ENCODE data around the gene ADAM17.
"Not testable (repeated sequence)": the region's sequence is repeated elsewhere in the genome, so short reads cannot be mapped to it uniquely, and the experiment has no call there.

Gene ADAM17

GRCh38 chr2:9599430-9599829, 43.8 kb upstream of the ADAM17 start:
- H3K79me2 ChIP-seq (ENCODE audit: control insufficient read depth, low read length) = peaks cover 98% of the 10 kb centered on the region
- no peaks in the 10 kb centered on the region for H3K9me2 ChIP-seq (replicated peaks; ENCODE audit: control insufficient read depth, low read length)
- peaks cover 41% of the 10 kb centered on the region for H3K36me3 ChIP-seq (ENCODE audit: control insufficient read depth, low read length)
- no peaks in the 10 kb centered on the region for H3K27me3 ChIP-seq (ENCODE audit: control insufficient read depth, low read length)
- peaks cover 25% of the 10 kb centered on the region for H3K4me1 ChIP-seq (ENCODE audit: control insufficient read depth, low read length)
- no peak overlapping the region for H3K4me2 ChIP-seq (ENCODE audit: low read length)
- no peak for TF ChIP-seq EZH2phosphoT487 (IDR thresholded peaks at IDR 0.05; ENCODE audit: borderline replicate concordance, low read length)
- TF ChIP-seq CTCF (IDR thresholded peaks at IDR 0.05; ENCODE audit: low read depth, low read length, poor library complexity, severe bottlenecking) = no peak
- H3K9me3 ChIP-seq (ENCODE audit: control insufficient read depth, insufficient read depth, low read length) = no peaks in the 10 kb centered on the region
- peaks cover 11% of the 10 kb centered on the region; the same call in 1 of the 2 replicates for H4K20me1 ChIP-seq (ENCODE audit: control insufficient read depth, insufficient read depth, low read depth, low read length)
- H3F3A ChIP-seq (ENCODE audit: control insufficient read depth, insufficient read depth) = 0 out of 2 replicates have a peak, but pooled peaks cover 8% of the 10 kb centered on the region
- H3K27ac ChIP-seq (ENCODE audit: low read depth, low read length) = no peak overlapping the region
- no peak overlapping the region for H3K4me3 ChIP-seq (ENCODE audit: low read length)

- TF ChIP-seq EZH2phosphoT487 (IDR thresholded peaks at IDR 0.05; ENCODE audit: borderline replicate concordance, low read length) (no peak), CTCF (IDR thresholded peaks at IDR 0.05; ENCODE audit: low read depth, low read length, poor library complexity, severe bottlenecking) (no peak)
Measured at GRCh38 chr2:9596621-9597311, 41.1 kb upstream of the ADAM17 start.

GRCh38 chr2:9595746-9596145, 40.1 kb upstream of the ADAM17 start:
- Histone ChIP-seq H3F3A (ENCODE audit: control insufficient read depth, insufficient read depth) (0 out of 2 replicates have a peak, but pooled peaks cover 8% of the 10 kb centered on the region), H3K27ac (ENCODE audit: low read depth, low read length) (no peak overlapping the region)

More at GRCh38 chr2:9596621-9597311, 41.1 kb upstream of the ADAM17 start:
- no peak overlapping the region for H3K27ac ChIP-seq (ENCODE audit: low read depth, low read length)
- no peak overlapping the region for H3K4me3 ChIP-seq (ENCODE audit: low read length)
- H3K36me3 ChIP-seq (ENCODE audit: control insufficient read depth, low read length) = peaks cover 48% of the 10 kb centered on the region
- peaks cover 11% of the 10 kb centered on the region; the same call in 1 of the 2 replicates for H4K20me1 ChIP-seq (ENCODE audit: control insufficient read depth, insufficient read depth, low read depth, low read length)
- peaks cover 98% of the 10 kb centered on the region for H3K79me2 ChIP-seq (ENCODE audit: control insufficient read depth, low read length)
- H3K27me3 ChIP-seq (ENCODE audit: control insufficient read depth, low read length) = no peaks in the 10 kb centered on the region
- H3K9me3 ChIP-seq (ENCODE audit: control insufficient read depth, insufficient read depth, low read length) = no peaks in the 10 kb centered on the region
- H3F3A ChIP-seq (ENCODE audit: control insufficient read depth, insufficient read depth) = 0 out of 2 replicates have a peak, but pooled peaks cover 8% of the 10 kb centered on the region
- H3K4me2 ChIP-seq (ENCODE audit: low read length) = peak overlapping the region; percentile 5; the same call in 1 of the 2 replicates
- peaks cover 25% of the 10 kb centered on the region for H3K4me1 ChIP-seq (ENCODE audit: control insufficient read depth, low read length)
- no peaks in the 10 kb centered on the region for H3K9me2 ChIP-seq (replicated peaks; ENCODE audit: control insufficient read depth, low read length)

GRCh38 chr2:9595256-9595655, 39.6 kb upstream of the ADAM17 start:
- H3K27ac ChIP-seq (ENCODE audit: low read depth, low read length); H3K9me3 ChIP-seq (ENCODE audit: control insufficient read depth, insufficient read depth, low read length); H3K4me3 ChIP-seq (ENCODE audit: low read length); H3K27me3 ChIP-seq (ENCODE audit: control insufficient read depth, low read length); H3F3A ChIP-seq (ENCODE audit: control insufficient read depth, insufficient read depth); H3K9me2 ChIP-seq (replicated peaks; ENCODE audit: control insufficient read depth, low read length); H3K4me2 ChIP-seq (ENCODE audit: low read length): not testable (repeated sequence)
- peaks cover 50% of the 10 kb centered on the region for H3K36me3 ChIP-seq (ENCODE audit: control insufficient read depth, low read length)
- H3K79me2 ChIP-seq (ENCODE audit: control insufficient read depth, low read length) = peaks cover 95% of the 10 kb centered on the region
- peaks cover 24% of the 10 kb centered on the region for H3K4me1 ChIP-seq (ENCODE audit: control insufficient read depth, low read length)
- peaks cover 11% of the 10 kb centered on the region; the same call in 1 of the 2 replicates for H4K20me1 ChIP-seq (ENCODE audit: control insufficient read depth, insufficient read depth, low read depth, low read length)

More at GRCh38 chr2:9595746-9596145, 40.1 kb upstream of the ADAM17 start:
- H3K4me1 ChIP-seq (ENCODE audit: control insufficient read depth, low read length) = peaks cover 25% of the 10 kb centered on the region
- no peak overlapping the region for H3K4me2 ChIP-seq (ENCODE audit: low read length)
- H3K36me3 ChIP-seq (ENCODE audit: control insufficient read depth, low read length) = peaks cover 50% of the 10 kb centered on the region
- TF ChIP-seq EZH2phosphoT487 (IDR thresholded peaks at IDR 0.05; ENCODE audit: borderline replicate concordance, low read length) = no peak
- no peak for TF ChIP-seq CTCF (IDR thresholded peaks at IDR 0.05; ENCODE audit: low read depth, low read length, poor library complexity, severe bottlenecking)
- H3K9me2 ChIP-seq (replicated peaks; ENCODE audit: control insufficient read depth, low read length) = no peaks in the 10 kb centered on the region
- peaks cover 11% of the 10 kb centered on the region; the same call in 1 of the 2 replicates for H4K20me1 ChIP-seq (ENCODE audit: control insufficient read depth, insufficient read depth, low read depth, low read length)
- no peaks in the 10 kb centered on the region for H3K9me3 ChIP-seq (ENCODE audit: control insufficient read depth, insufficient read depth, low read length)
- no peak overlapping the region for H3K4me3 ChIP-seq (ENCODE audit: low read length)
- peaks cover 98% of the 10 kb centered on the region for H3K79me2 ChIP-seq (ENCODE audit: control insufficient read depth, low read length)
- H3K27me3 ChIP-seq (ENCODE audit: control insufficient read depth, low read length) = no peaks in the 10 kb centered on the region

Measured in DOHH2 (cell line).